Endothelial cell of umbilical vein (primary cell): ENCODE measurements around the gene RBM45. TPM values are rescaled to one million over a fixed set of nuclear protein-coding genes. Genes with fewer than 3 reads are reported as not detected.

Experiments used
- BruUV-seq: library from RNA; stranded (reverse); fragments of 400-500 nt; replicated peaks from 2 replicates; lab custom pipeline; 2021; lab: Mats Ljungman, UMichigan
- CTCF ChIA-PET: fragments of 300-600, 350-600 bp; sonication (Branson Sonifier 250); formaldehyde crosslinking; loops from one replicate; lab custom pipeline; 2021; ENCODE audit warnings: antibody characterized with exemption, inconsistent platforms; lab: Charles Lee
- POLR2A ChIA-PET: fragments of 300-600, 350-600 bp; sonication (Branson Sonifier 250); formaldehyde crosslinking; loops from one replicate; lab custom pipeline; 2021; ENCODE audit warnings: antibody characterized with exemption, inconsistent platforms; lab: Charles Lee
- DNase-seq: peaks from one replicate; pipeline ENCODE4 v3.0.0-alpha.2; 2011; ENCODE audit warnings: low read depth, low spot score
- FAIRE-seq: peaks from 2 replicates; lab custom pipeline; 2011; peaks lifted over from hg19 to GRCh38; lab: Jason Lieb, UNC
- H2AFZ ChIP-seq: 2 replicates; pipeline ENCODE4 v1.6.0; 2012; ENCODE audit warnings: low read depth, low read length, control low read depth, inconsistent platforms
- H3K27ac ChIP-seq: 2 replicates; pipeline ENCODE4 v1.5.1; 2011; ENCODE audit warnings: low read depth, mild to moderate bottlenecking, control low read depth, low read length, moderate library complexity; ENCODE audit not compliant: insufficient read depth
- H3K27me3 ChIP-seq, 2 experiments: 2 replicates each; pipeline versions ENCODE4 v1.6.0 to v1.6.1; 2011; ENCODE audit warnings: low read length in 2 of 2, mixed read lengths in 1 of 2; ENCODE audit not compliant: control insufficient read depth in 2 of 2, insufficient read depth in 2 of 2
- H3K36me3 ChIP-seq, 2 experiments: 2 replicates in 1 of 2; 3 replicates in 1 of 2; pipeline ENCODE4 v1.5.1; 2011; ENCODE audit warnings: low read length in 2 of 2, mild to moderate bottlenecking in 1 of 2, moderate library complexity in 1 of 2; ENCODE audit not compliant: control insufficient read depth in 2 of 2, insufficient read depth in 2 of 2; ENCODE audit errors: extremely low read depth in 1 of 2
- H3K4me1 ChIP-seq: 3 replicates; pipeline ENCODE4 v1.5.1; 2011; ENCODE audit warnings: mild to moderate bottlenecking, low read length; ENCODE audit not compliant: control insufficient read depth, insufficient read depth; ENCODE audit errors: extremely low read depth
- H3K4me2 ChIP-seq: 2 replicates; pipeline ENCODE4 v1.6.1; 2011; ENCODE audit warnings: low read length, control low read depth, mixed read lengths; ENCODE audit not compliant: insufficient read depth
- H3K4me3 ChIP-seq, 3 experiments: fragments of 200-600 bp in 1 of 3; sonication (generic), shearing (Covaris generic) in 1 of 3; replicated peaks in 1 of 3; 2 replicates each; pipeline ENCODE4 v1.5.1; 2011 to 2016; ENCODE audit warnings: control low read depth in 3 of 3, low read length in 3 of 3, mild to moderate bottlenecking in 2 of 3, inconsistent platforms in 1 of 3, low read depth in 1 of 3, moderate library complexity in 1 of 3; ENCODE audit not compliant: insufficient read depth in 1 of 3
- H3K79me2 ChIP-seq: 2 replicates; pipeline ENCODE4 v1.6.0; 2012; ENCODE audit warnings: low read length, inconsistent platforms; ENCODE audit not compliant: control insufficient read depth, insufficient read depth
- H3K9ac ChIP-seq: replicated peaks from 2 replicates; pipeline ENCODE3; 2011; ENCODE audit warnings: low read length, control low read depth; ENCODE audit not compliant: insufficient read depth; ENCODE audit errors: extremely low read depth
- H3K9me1 ChIP-seq: replicated peaks from 3 replicates; pipeline ENCODE4 v1.6.0; 2011; ENCODE audit warnings: mild to moderate bottlenecking, low read length; ENCODE audit not compliant: control insufficient read depth, insufficient read depth; ENCODE audit errors: extremely low read depth
- H3K9me3 ChIP-seq: replicated peaks from 2 replicates; pipeline ENCODE4 v1.5.1; 2012; ENCODE audit warnings: low read length, inconsistent platforms; ENCODE audit not compliant: control insufficient read depth, insufficient read depth
- H4K20me1 ChIP-seq: replicated peaks from 2 replicates; pipeline ENCODE3; 2011; ENCODE audit warnings: mild to moderate bottlenecking, low read length; ENCODE audit not compliant: control insufficient read depth, insufficient read depth; ENCODE audit errors: extremely low read depth
- CTCF ChIP-seq, 2 donors: IDR thresholded peaks; 1 replicate in 1 of 2; 2 replicates in 1 of 2; pipeline ENCODE4 v1.5.1; 2011; ENCODE audit warnings: low read length in 2 of 2, mild to moderate bottlenecking in 2 of 2, moderate library complexity in 2 of 2, control low read depth in 1 of 2, inconsistent platforms in 1 of 2, low read depth in 1 of 2; ENCODE audit not compliant: insufficient read depth in 1 of 2; ENCODE audit errors: extremely low read depth in 1 of 2
- EZH2 ChIP-seq: IDR thresholded peaks from 2 replicates; pipeline ENCODE4 v1.6.1; 2012; ENCODE audit warnings: borderline replicate concordance, low read depth, mild to moderate bottlenecking, moderate library complexity, low read length, inconsistent platforms; ENCODE audit not compliant: severe bottlenecking
- GATA2 ChIP-seq: IDR thresholded peaks from 2 replicates; pipeline ENCODE4 v1.7.0; 2011; ENCODE audit warnings: low read depth, mild to moderate bottlenecking, moderate library complexity, mixed read lengths, low read length; ENCODE audit not compliant: insufficient read length, insufficient read depth
- JUN ChIP-seq: IDR thresholded peaks from 2 replicates; pipeline ENCODE4 v1.6.1; 2011; ENCODE audit warnings: borderline replicate concordance, low read depth; ENCODE audit not compliant: insufficient read length, insufficient read depth
- POLR2A ChIP-seq: IDR thresholded peaks from 2 replicates; pipeline ENCODE4 v1.6.1; 2012; ENCODE audit warnings: low read depth, mild to moderate bottlenecking, control low read depth, low read length
- POLR2AphosphoS5 ChIP-seq: IDR thresholded peaks from 2 replicates; pipeline ENCODE4 v1.6.1; 2012; ENCODE audit warnings: low read depth, mild to moderate bottlenecking, control low read depth, low read length, moderate library complexity; ENCODE audit not compliant: insufficient read depth
- dilution Hi-C: fragments of 300-500 bp; cut with MboI; formaldehyde crosslinking; loops from one replicate; pipeline ENCODE4 v1.15.0; 2019; ENCODE audit warnings: low sequenced_read_pairs; ENCODE audit not compliant: extremely low pct_ligation_motif_present
- intact Hi-C: fragments of 100-400 bp; cut with micrococcal nuclease; formaldehyde crosslinking; loops from one replicate; pipeline ENCODE4 v1.10.0; 2022
- polyA plus RNA-seq, 4 experiments: library from polyadenylated mRNA; depleted of rRNA in 3 of 4; stranded (reverse) in 3 of 4; unstranded in 1 of 4; fragments of >200 nt; gene quantifications; 2 replicates each; pipeline versions ENCODE4 v1.2.1 to v1.2.3, GENCODE V29; 2011 to 2012; ENCODE audit warnings: missing spikeins in 1 of 4
- total RNA-seq: library from RNA; stranded (reverse); gene quantifications from 2 replicates; pipeline ENCODE4 v1.2.3, GENCODE V29; 2021

RBM45 gene
- total and polyA plus RNA-seq, 2 donors (not counting 3 experiments of a cell fraction or from before 2014, with no cell fraction given) = 6.8 to 12.4 TPM

- no peak for FAIRE-seq
Measured at GRCh38 chr2:178072000-178072382, 40.2 kb upstream of the RBM45 start.

GRCh38 chr2:178072383-178073301 is 39.6 kb upstream of the RBM45 start, which contains the start of gene PDE11A:
TSS of gene PDE11A (minus strand) at chr2:178072777. CDS start at chr2:178072437, 340 bp downstream.
- DNase-seq (peak; percentile 52), FAIRE-seq (peak; percentile 59)
- Histone ChIP-seq H3K4me1 (peaks cover 16% of the 10 kb centered on the region), H4K20me1 (no peaks in the 10 kb centered on the region), H3K4me3 (peak within 1 kb of the TSS; percentile 2 to 61 (median 50)), H3K27me3 (peaks cover 5 to 6% of the 10 kb centered on the region in 2 experiments), H3K36me3 (no peaks in the 10 kb centered on the region), H3K4me2 (peak within 1 kb of the TSS; percentile 90), H3K9me1 (no peaks in the 10 kb centered on the region), H3K27ac (no peak within 1 kb of the TSS), H3K79me2 (no peaks in the 10 kb centered on the region), H3K9ac (peak within 1 kb of the TSS; percentile 11), H2AFZ (peak within 1 kb of the TSS; percentile 97), H3K9me3 (no peaks in the 10 kb centered on the region)
- intact Hi-C loops (loop anchor here (2.0 kb wide), 1 partner anchor 40 kb away; the partner anchor contains the start of gene RBM45), dilution Hi-C loops (no loop called here)
- TF ChIP-seq CTCF (IDR thresholded peaks at IDR 0.05; ENCODE audit: extremely low read depth in 1 of 2, insufficient read depth in 1 of 2, low read depth in 1 of 2, low read length in 2 of 2) (no peak), POLR2A (no peak), EZH2 (no peak)
- no TSS peak for BruUV-seq
- ChIA-PET CTCF (interaction anchor here (0.5 to 1.5 kb wide), 4 partner anchors 8 to 628 kb away, joined by 3 to 4 read pairs (median 3); no protein-coding TSS in a partner anchor), POLR2A (no interaction called here)

More at GRCh38 chr2:178072000-178072382, 40.2 kb upstream of the RBM45 start:
- Histone ChIP-seq H3K9me1 (no peaks in the 10 kb centered on the region), H3K9ac (no peak overlapping the region), H4K20me1 (no peaks in the 10 kb centered on the region), H3K27ac (no peak overlapping the region), H3K4me1 (peaks cover 16% of the 10 kb centered on the region), H3K27me3 (peaks cover 5 to 7% of the 10 kb centered on the region in 2 experiments), H2AFZ (peak overlapping the region; percentile 97), H3K79me2 (no peaks in the 10 kb centered on the region), H3K36me3 (no peaks in the 10 kb centered on the region), H3K4me3 (peak overlapping the region in 1 of 3 experiments; percentile 61), H3K4me2 (peak overlapping the region; percentile 90), H3K9me3 (no peaks in the 10 kb centered on the region)
- CTCF ChIA-PET = interaction anchor here (0.6 to 1.5 kb wide), 2 partner anchors 9 to 30 kb away, joined by 3 to 4 read pairs; no protein-coding TSS in a partner anchor
- TF ChIP-seq JUN = no peak
- no peak for TF ChIP-seq POLR2A
- TF ChIP-seq GATA2 = no peak
- no peak for TF ChIP-seq POLR2AphosphoS5
- TF ChIP-seq EZH2 = no peak
- POLR2A ChIA-PET = no interaction called here
- intact Hi-C loops = loop anchor here (2.0 kb wide), 1 partner anchor 41 kb away; the partner anchor contains the start of gene RBM45
- DNase-seq = no peak
- no TSS peak for BruUV-seq
- dilution Hi-C loops = no loop called here
